H9 (cell line): ENCODE measurements around the gene SMARCC1. TPM values are rescaled to one million over a fixed set of nuclear protein-coding genes. Genes with fewer than 3 reads are reported as not detected.

Experiments used
- DNase-seq: peaks from one replicate; pipeline ENCODE4 v3.0.0-alpha.2; 2017
- H2AFZ ChIP-seq: one replicate; pipeline ENCODE4 v1.6.1; 2013; ENCODE audit warnings: mild to moderate bottlenecking, low read length, control low read depth, moderate library complexity
- H2AK5ac ChIP-seq: 2 replicates; pipeline ENCODE4 v1.6.1; 2013; ENCODE audit warnings: low read length, control low read depth, mixed read lengths; ENCODE audit not compliant: insufficient read length
- H2BK120ac ChIP-seq: one replicate; pipeline ENCODE4 v1.6.1; 2013; ENCODE audit warnings: low read depth, mild to moderate bottlenecking, low read length, control low read depth, inconsistent platforms; ENCODE audit not compliant: poor library complexity, severe bottlenecking
- H2BK12ac ChIP-seq: 2 replicates; pipeline ENCODE4 v1.6.1; 2013; ENCODE audit warnings: low read length, control low read depth, mixed read lengths, low read depth; ENCODE audit not compliant: insufficient read length
- H2BK15ac ChIP-seq: 2 replicates; pipeline ENCODE4 v1.6.1; 2013; ENCODE audit warnings: low read depth, low read length, control low read depth
- H2BK20ac ChIP-seq: one replicate; pipeline ENCODE4 v1.6.1; 2013; ENCODE audit warnings: low read depth, mild to moderate bottlenecking, low read length, control low read depth, inconsistent platforms; ENCODE audit not compliant: poor library complexity, severe bottlenecking
- H2BK5ac ChIP-seq: 2 replicates; pipeline ENCODE4 v1.6.1; 2013; ENCODE audit warnings: low read length, control low read depth, mixed read lengths; ENCODE audit not compliant: insufficient read length
- H3K14ac ChIP-seq: 2 replicates; pipeline ENCODE4 v1.6.1; 2013; ENCODE audit warnings: low read length, control low read depth; ENCODE audit not compliant: insufficient read depth
- H3K18ac ChIP-seq: 2 replicates; pipeline ENCODE4 v1.6.1; 2013; ENCODE audit warnings: low read depth, mild to moderate bottlenecking, mixed read lengths, low read length, control low read depth; ENCODE audit not compliant: insufficient read length
- H3K23ac ChIP-seq: 2 replicates; pipeline ENCODE4 v1.6.1; 2013; ENCODE audit warnings: low read length, control low read depth, mixed read lengths, low read depth; ENCODE audit not compliant: insufficient read length
- H3K23me2 ChIP-seq: 2 replicates; pipeline ENCODE4 v1.6.1; 2013; ENCODE audit warnings: low read depth, mild to moderate bottlenecking, mixed read lengths, low read length, control low read depth; ENCODE audit not compliant: insufficient read length, poor library complexity, severe bottlenecking
- H3K27ac ChIP-seq: 2 replicates; pipeline ENCODE4 v1.5.1; 2013; ENCODE audit warnings: low read length, control low read depth, mixed read lengths, low read depth; ENCODE audit not compliant: insufficient read length
- H3K27me3 ChIP-seq: 2 replicates; pipeline ENCODE4 v1.6.1; 2013; ENCODE audit warnings: low read length, control low read depth, inconsistent platforms; ENCODE audit not compliant: insufficient read depth
- H3K4ac ChIP-seq: 2 replicates; pipeline ENCODE4 v1.6.1; 2013; ENCODE audit warnings: low read depth, mild to moderate bottlenecking, control low read depth, inconsistent platforms, low read length, moderate library complexity
- H3K4me1 ChIP-seq: 2 replicates; pipeline ENCODE4 v1.6.1; 2013; ENCODE audit warnings: low read length, control low read depth, inconsistent platforms; ENCODE audit not compliant: insufficient read depth
- H3K4me2 ChIP-seq: 2 replicates; pipeline ENCODE4 v1.6.1; 2013; ENCODE audit warnings: low read length, control low read depth, mixed read lengths; ENCODE audit not compliant: insufficient read length, insufficient read depth
- H3K56ac ChIP-seq: 2 replicates; pipeline ENCODE4 v1.6.1; 2013; ENCODE audit warnings: low read depth, mild to moderate bottlenecking, mixed read lengths, low read length, control low read depth; ENCODE audit not compliant: insufficient read length
- H3K79me1 ChIP-seq: 2 replicates; pipeline ENCODE4 v1.6.1; 2013; ENCODE audit warnings: low read depth, mild to moderate bottlenecking, moderate library complexity, low read length, control low read depth, inconsistent platforms; ENCODE audit not compliant: insufficient read depth, poor library complexity, severe bottlenecking
- H3K79me2 ChIP-seq: 2 replicates; pipeline ENCODE4 v1.6.1; 2013; ENCODE audit warnings: low read length, control low read depth, inconsistent platforms; ENCODE audit not compliant: insufficient read depth
- H3K9ac ChIP-seq: 2 replicates; pipeline ENCODE4 v1.6.1; 2013; ENCODE audit warnings: low read length, control low read depth, mixed read lengths; ENCODE audit not compliant: insufficient read length; ENCODE audit errors: extremely low read depth
- H3K9me3 ChIP-seq: one replicate; pipeline ENCODE4 v1.6.1; 2013; ENCODE audit warnings: low read depth, low read length, inconsistent platforms; ENCODE audit not compliant: control insufficient read depth
- H3T11ph ChIP-seq: one replicate; pipeline ENCODE4 v1.6.1; 2013; ENCODE audit warnings: mild to moderate bottlenecking, low read length, control low read depth, inconsistent platforms
- H4K20me1 ChIP-seq: one replicate; pipeline ENCODE4 v1.6.1; 2013; ENCODE audit not compliant: control insufficient read depth, insufficient read length, insufficient read depth
- H4K5ac ChIP-seq: 2 replicates; pipeline ENCODE4 v1.6.1; 2013; ENCODE audit warnings: low read depth, mild to moderate bottlenecking, mixed read lengths, low read length, control low read depth; ENCODE audit not compliant: insufficient read length
- H4K8ac ChIP-seq: replicated peaks from 2 replicates; pipeline ENCODE4 v1.6.1; 2013; ENCODE audit warnings: low read length, control low read depth, mixed read lengths, low read depth; ENCODE audit not compliant: insufficient read length
- H4K91ac ChIP-seq: 2 replicates; pipeline ENCODE4 v1.6.1; 2013; ENCODE audit warnings: low read depth, mild to moderate bottlenecking, moderate library complexity, mixed read lengths, low read length, control low read depth; ENCODE audit not compliant: insufficient read length
- H3K27ac Mint-ChIP-seq, 3 experiments: 2 replicates in 2 of 3; 3 replicates in 1 of 3; pipeline ENCODE4 v1.8.0; 2020 to 2021; ENCODE audit warnings: mixed read lengths in 3 of 3, mild to moderate bottlenecking in 1 of 3, moderate library complexity in 1 of 3
- H3K27me3 Mint-ChIP-seq: 2 replicates; pipeline ENCODE4 v1.8.0; 2021; ENCODE audit warnings: low read depth, mild to moderate bottlenecking, moderate library complexity, mixed read lengths
- H3K36me3 Mint-ChIP-seq, 3 experiments: 2 replicates in 2 of 3; 3 replicates in 1 of 3; pipeline ENCODE4 v1.8.0; 2020 to 2021; ENCODE audit warnings: low read depth in 3 of 3, mixed read lengths in 3 of 3; ENCODE audit not compliant: insufficient read depth in 1 of 3
- H3K4me1 Mint-ChIP-seq, 2 experiments: 2 replicates each; pipeline ENCODE4 v1.8.0; 2020; ENCODE audit warnings: mixed read lengths in 2 of 2
- H3K4me3 Mint-ChIP-seq, 2 experiments: 2 replicates in 1 of 2; 3 replicates in 1 of 2; pipeline ENCODE4 v1.8.0; 2020 to 2021; ENCODE audit warnings: mild to moderate bottlenecking in 2 of 2, mixed read lengths in 2 of 2, moderate library complexity in 1 of 2
- H3K9me3 Mint-ChIP-seq, 2 experiments: 2 replicates in 1 of 2; 3 replicates in 1 of 2; pipeline ENCODE4 v1.8.0; 2020; ENCODE audit warnings: mild to moderate bottlenecking in 2 of 2, mixed read lengths in 2 of 2, moderate library complexity in 1 of 2
- CTCF ChIP-seq: fragments of 200-600 bp; sonication (generic); conservative IDR thresholded peaks from 3 replicates; pipeline ENCODE4 v1.8.0; 2021; ENCODE audit warnings: antibody characterized with exemption, mild to moderate bottlenecking
- WGBS: extraction: QIAGEN DNeasy Blood & Tissue Kit; methylation state at CpG from one replicate; pipeline ENCODE4 v1.1.7; 2013; ENCODE audit warnings: missing lambda C conversion rate, low lambda C conversion rate, mixed read lengths; ENCODE audit not compliant: insufficient read length; ENCODE audit errors: extremely low coverage; 5-methylcytosine and 5-hydroxymethylcytosine counted together
- total RNA-seq: library from RNA; stranded (reverse); gene quantifications from 2 replicates; pipeline ENCODE4 v1.2.1, GENCODE V29; 2021

SMARCC1 gene
- total RNA-seq, 1 experiment from 2014 or later, result 274 TPM

DNA sequence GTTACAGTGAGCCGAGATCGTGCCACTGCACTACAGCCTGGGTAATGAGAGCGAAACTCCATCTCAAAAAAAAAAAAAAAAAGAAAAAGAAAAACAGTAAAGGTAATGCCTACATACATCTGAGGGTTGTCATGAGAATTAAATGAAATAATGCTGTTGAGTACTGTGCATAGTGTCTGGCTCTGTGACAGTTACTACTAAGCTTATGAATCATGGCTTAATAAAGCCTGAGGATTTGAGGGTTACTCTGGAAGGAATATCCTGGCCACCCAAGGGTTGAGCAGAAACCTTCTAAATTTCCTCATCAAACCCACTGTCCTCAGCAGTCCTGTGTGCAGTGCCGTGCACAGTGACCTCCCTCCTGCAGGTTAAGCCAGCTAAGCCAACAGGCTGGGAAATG, 241.4 kb downstream of the SMARCC1 start:
- no peaks in the 10 kb centered on the region for H3K23me2 ChIP-seq
- no peaks in the 10 kb centered on the region for H3K9me3 ChIP-seq
- Mint-ChIP-seq H3K27me3 (no peaks in the 10 kb centered on the region; the same call in 1 of the 2 replicates), H3K4me1 (peaks cover 11 to 14% of the 10 kb centered on the region in 2 experiments; a peak in 3 of 4 replicates), H3K4me3 (no peak overlapping the region), H3K27ac (no peak overlapping the region), H3K36me3 (no peaks in the 10 kb centered on the region), H3K9me3 (peaks cover 0 to 2% of the 10 kb centered on the region in 2 experiments; a peak in 2 of 5 replicates)
- H3K27me3 ChIP-seq, result no peaks in the 10 kb centered on the region
- no peaks in the 10 kb centered on the region for H3K79me1 ChIP-seq
- H3K4ac ChIP-seq, result no peak overlapping the region
- H2BK20ac ChIP-seq, result no peak overlapping the region
- H4K8ac ChIP-seq, result no peak overlapping the region
- H2BK5ac ChIP-seq, result no peak overlapping the region
- H3K79me2 ChIP-seq, result no peaks in the 10 kb centered on the region
- H3K27ac ChIP-seq, result no peak overlapping the region
- H4K20me1 ChIP-seq, result no peaks in the 10 kb centered on the region
- no peak overlapping the region for H2BK15ac ChIP-seq
- H4K91ac ChIP-seq, result no peak overlapping the region
- no peak overlapping the region for H2BK120ac ChIP-seq
- H3T11ph ChIP-seq, result no peak overlapping the region
- H3K18ac ChIP-seq, result no peak overlapping the region
- no peak overlapping the region for H3K4me2 ChIP-seq
- H3K56ac ChIP-seq, result no peak overlapping the region
- no peak overlapping the region; the same call in 1 of the 2 replicates for H3K14ac ChIP-seq
- no peak overlapping the region for H2AK5ac ChIP-seq
- H2BK12ac ChIP-seq, result no peak overlapping the region
- H3K4me1 ChIP-seq, result no peaks in the 10 kb centered on the region; the same call in 1 of the 2 replicates
- no peak overlapping the region for H3K9ac ChIP-seq
- WGBS, result no CpG with 5 or more reads among the region's 4 CpGs
- H2AFZ ChIP-seq, result no peak overlapping the region
- DNase-seq, result no peak
- TF ChIP-seq CTCF, result no peak
- H3K23ac ChIP-seq, result no peak overlapping the region
- H4K5ac ChIP-seq, result no peak overlapping the region
